PC-9 (cell line): ENCODE data around the gene PDE11A.

Experiments
- CTCF ChIP-seq: fragments of 200-600 bp; sonication (generic); conservative IDR thresholded peaks from 2 replicates; pipeline ENCODE4 v1.6.1; 2017; ENCODE audit warnings: mixed run types, antibody characterized with exemption, mild to moderate bottlenecking, moderate library complexity
- EZH2 ChIP-seq: fragments of 200-600 bp; sonication (generic); IDR thresholded peaks from 2 replicates; pipeline ENCODE4 v1.8.0; 2017; ENCODE audit warnings: antibody characterized with exemption, low read depth

- TF ChIP-seq CTCF (no peak), EZH2 (no peak)
These were observed 350.6 kb downstream of the PDE11A start for GRCh38 chr2:177721818-177722567.
